Activated CD4-positive, alpha-beta T cell treated with anti-CD3 and anti-CD28 coated beads for 4 hours (primary cell): Measurements from ENCODE around the gene IGSF21.

Experiments
- DNase-seq, 2 donors: peaks; one replicate each; pipeline ENCODE4 v3.0.0-alpha.2; 2020

IGSF21 gene

GRCh38 chr1:18305182-18305795 is 197.7 kb downstream of the IGSF21 start:
- DNase-seq = no peak

- DNase-seq = no peak
These were observed 199.8 kb downstream of the IGSF21 start for GRCh38 chr1:18307329-18307898.

GRCh38 chr1:18309552-18310155 is 202.1 kb downstream of the IGSF21 start:
- no peak for DNase-seq

- DNase-seq = no peak
These were observed 205.4 kb downstream of the IGSF21 start for GRCh38 chr1:18312961-18313360.

- no peak for DNase-seq
These were observed 205.9 kb downstream of the IGSF21 start for GRCh38 chr1:18313523-18313922.

DNA sequence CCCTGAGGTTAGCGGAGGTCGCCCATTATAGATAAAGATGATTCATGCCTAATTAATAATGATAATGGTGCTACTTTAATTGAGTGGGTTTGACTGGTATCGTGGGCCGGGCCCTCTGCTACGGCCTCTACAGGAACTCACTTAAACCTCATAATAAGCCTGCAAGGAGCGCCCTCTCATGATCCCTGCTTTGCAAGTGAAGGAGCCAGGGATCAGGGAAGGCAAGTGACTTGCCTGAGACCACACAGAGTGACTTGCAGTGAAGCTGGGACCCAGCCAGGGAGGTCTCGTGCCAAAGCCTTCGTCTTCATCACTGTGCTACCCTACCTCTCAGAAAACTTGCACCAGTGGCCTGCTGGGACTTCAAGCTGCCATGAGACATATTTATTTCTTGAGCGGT is 206.8 kb downstream of the IGSF21 start:
- DNase-seq = no peak

- DNase-seq = no peak
These were observed 207.9 kb downstream of the IGSF21 start for GRCh38 chr1:18315449-18315848.

DNA sequence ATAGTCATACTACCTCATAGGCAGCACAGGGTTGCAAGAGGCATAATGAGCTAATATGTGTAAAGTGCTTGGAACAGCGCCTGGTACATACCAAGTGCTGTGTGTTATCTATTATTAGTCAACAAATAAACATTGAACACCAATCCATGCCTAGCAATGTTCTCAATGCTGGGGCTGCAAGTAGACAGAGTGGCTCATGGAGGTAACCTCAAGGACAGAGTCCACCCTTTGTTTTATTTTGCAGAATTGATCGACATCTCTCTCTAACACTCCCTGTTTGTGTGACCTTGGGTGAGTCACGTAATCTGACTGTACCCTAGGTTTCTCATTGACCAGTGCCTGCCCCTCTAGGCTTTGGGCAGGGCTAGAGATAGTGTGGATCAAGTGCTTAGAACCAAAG is 209.2 kb downstream of the IGSF21 start:
- DNase-seq = no peak

DNA sequence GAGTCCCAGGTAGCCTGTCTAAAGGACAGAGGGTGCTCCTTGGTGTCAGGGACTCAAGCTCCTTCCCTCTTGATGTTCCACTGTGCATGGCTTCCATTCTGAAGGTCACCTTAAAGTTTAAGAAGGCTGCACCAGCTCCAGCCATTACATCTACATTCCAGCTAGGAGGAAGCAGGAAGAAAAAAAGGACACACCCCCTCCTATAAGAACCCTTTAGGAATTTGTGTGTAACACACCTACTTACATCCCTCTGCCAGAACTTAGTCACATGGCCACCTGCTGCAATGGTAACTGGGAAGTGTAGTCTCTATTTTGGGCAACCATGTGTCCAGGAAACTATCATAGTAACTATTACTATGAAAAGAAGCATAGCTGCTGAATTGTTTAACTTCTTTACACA is 211.5 kb downstream of the IGSF21 start:
- no peak for DNase-seq

DNA sequence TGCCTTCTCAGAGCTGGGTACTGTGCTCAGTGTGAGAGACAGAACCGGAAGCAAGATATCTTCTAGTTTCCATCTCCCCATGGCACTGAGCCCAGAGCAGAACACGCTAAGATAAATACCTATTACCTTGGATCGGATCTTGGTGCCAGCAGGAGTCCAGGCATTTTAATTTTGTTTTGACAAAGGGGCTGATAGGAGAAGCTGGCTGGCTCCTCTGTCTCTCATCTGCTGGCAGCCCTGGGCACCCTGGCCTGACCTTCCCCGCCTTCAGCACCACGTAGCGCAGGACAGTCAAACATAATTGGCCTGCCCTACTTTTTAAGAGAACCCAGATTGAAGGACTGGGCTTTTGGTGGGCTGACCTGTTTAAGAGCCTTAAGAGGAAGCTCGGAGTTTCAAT is 212.5 kb downstream of the IGSF21 start:
- no peak for DNase-seq

- DNase-seq = no peak
These were observed 214.9 kb downstream of the IGSF21 start for GRCh38 chr1:18322368-18323032.

DNA sequence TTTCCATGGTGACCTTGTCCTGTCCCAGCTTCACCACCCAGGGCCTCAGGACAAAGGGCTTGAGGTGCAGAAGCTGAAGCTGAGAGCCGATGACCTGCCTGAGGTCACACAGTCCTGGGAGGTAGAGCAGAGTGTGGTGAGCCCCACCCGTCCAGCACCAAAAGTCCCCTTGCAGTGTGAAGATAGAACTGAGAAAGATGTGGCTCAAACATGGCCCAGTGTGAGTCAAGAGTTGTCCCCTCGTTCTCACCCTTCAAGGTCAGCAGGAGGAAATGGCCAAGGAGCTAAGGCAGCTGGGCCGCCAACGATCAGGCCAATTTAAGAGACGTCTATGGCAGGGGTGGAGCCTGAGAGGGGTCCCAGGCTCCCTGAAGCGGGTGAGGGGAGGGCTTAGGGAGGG is 215.7 kb downstream of the IGSF21 start:
- no peak for DNase-seq

GRCh38 chr1:18324246-18324645 is 216.6 kb downstream of the IGSF21 start:
- DNase-seq = no peak

GRCh38 chr1:18325136-18325535 is 217.5 kb downstream of the IGSF21 start:
- DNase-seq = no peak

DNA sequence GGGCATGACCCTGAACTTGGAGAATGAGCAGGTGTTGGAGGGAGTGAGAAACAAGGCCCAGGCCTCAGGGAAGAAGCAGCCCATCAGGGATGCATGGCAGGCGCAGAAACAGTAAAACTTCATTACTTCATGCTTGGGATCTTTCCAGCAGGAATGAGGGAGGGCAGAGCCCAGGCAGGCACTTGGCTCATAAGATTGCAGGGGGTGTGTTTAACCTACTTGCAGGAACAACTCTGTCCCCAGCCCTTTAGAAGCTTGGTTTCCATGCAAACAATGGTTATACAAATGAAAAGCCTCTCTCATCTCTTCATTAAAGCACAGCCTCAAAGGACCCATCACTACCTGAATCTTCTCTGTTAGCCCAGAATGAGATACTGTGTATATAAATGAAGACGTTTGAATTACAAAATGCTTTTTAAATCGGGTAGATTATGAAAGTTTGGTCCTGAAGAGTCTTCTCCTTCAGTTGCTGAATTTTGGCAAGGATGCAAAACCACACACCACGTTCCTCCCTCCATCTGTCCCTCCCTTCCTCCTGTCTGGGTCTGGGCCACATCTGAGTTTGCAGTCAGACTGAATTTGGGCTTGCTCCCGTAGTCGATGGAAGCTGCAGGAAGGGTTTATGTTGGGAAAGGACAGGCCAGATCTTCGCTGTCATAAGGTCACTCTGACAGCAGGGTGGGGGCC is 218.8 kb downstream of the IGSF21 start:
- no peak for DNase-seq

GRCh38 chr1:18327650-18328049 is 220.1 kb downstream of the IGSF21 start:
- no peak for DNase-seq

DNA sequence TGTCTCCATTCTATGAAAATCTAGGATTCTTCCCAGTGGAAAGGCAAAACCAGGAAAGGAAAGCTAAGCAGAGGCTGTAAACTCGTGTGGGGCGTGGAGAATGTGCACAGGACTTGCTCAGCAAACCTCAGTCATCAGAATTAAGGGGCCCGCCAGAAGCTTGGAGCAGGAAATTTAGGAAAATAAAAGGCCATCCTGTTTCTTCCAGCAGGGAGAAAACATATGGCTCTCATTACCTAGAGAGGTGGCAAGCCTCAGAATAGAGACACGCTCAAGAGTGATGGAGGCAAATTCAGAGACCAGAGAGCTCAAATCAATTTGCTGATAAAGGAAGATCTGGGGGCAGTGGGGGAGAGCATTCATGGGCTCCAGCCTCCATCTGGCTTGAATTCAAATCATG is 221.2 kb downstream of the IGSF21 start:
- no peak for DNase-seq

DNA sequence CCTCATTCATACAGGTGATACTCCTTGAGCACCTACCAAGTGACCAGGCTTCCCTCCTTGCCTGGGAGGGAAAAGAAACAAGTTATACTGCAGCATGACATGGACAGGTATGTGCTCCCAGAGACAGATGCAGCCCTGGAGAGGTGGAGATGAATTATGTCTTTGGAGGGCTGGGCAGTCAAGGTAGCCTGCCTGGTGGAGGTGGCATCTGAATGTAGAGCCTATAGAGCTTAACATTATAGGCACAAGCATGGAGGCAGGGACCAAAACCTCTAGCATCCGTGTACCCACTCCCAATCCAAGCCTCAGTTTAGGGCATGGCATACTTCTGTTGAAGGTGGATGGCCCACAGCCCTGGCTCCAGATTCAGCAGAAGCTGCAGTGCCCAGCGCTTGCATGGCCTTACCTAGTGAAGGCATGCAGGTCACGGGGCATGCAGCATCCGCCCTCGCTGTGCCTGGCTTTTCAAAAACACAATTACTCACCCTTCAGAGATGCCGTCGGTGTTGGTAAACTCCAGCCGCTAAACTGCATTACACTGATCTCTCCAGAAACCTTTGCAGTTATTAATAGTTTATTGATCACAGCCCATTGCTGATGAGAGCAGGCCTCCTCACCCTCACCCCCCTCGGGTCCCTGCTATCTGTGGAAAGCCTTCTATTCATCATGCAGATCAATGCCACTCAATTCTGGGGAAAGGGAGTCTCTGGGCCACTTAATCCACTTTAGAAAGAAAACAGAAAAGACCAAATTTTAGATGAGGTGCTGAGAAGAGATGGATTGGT is 222.1 kb downstream of the IGSF21 start:
- DNase-seq = no peak

GRCh38 chr1:18332576-18332975 is 225.0 kb downstream of the IGSF21 start:
- DNase-seq = no peak

DNA sequence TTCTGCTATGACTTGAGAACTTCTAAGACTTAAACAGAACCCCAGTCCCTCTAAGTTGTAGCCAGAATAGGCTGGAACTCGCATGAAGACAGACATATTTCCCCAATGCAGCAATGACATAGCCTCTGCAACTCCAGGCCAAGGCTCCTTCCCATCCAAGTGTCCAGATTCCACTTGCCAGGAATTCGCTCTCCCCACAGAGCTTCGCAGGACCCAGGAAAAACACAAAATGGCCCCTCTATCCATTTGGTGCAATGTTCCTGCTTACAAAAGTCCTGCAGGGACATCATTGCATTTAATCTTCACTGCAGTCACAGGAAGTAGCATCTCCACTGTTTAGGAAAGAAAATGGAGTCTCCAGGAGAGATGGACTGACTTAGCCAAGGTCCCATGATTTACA is 225.6 kb downstream of the IGSF21 start:
- no peak for DNase-seq

DNA sequence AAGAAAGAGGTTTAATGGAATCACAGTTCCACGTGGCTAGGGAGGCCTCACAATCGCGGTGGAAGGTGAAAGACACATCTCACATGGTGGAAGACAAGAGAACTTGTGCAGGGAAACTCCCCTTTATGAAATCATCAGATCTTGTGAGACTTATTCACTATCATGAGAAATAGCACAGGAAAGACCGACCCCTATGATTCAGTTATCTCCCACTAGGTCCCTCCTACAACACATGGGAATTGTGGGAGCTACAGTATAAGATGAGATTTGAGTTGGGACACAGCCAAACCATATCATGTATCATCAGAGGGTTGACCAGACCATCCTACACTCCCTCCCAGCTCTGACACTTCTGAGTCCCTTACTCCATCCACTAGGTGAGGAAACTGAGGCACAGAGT is 229.2 kb downstream of the IGSF21 start:
- no peak for DNase-seq

GRCh38 chr1:18337757-18338156 is 230.2 kb downstream of the IGSF21 start:
- no peak for DNase-seq

- DNase-seq = no peak
These were observed 231.6 kb downstream of the IGSF21 start for GRCh38 chr1:18339161-18339560.
